ENCODE measurements around the gene CLK1. TPM values are rescaled to one million over a fixed set of nuclear protein-coding genes. Genes with fewer than 3 reads are reported as not detected.

CLK1 gene
- total and polyA plus RNA-seq, 2 of the 13 experiments (the other 11 are each of a cell fraction or from before 2014, with no cell fraction given): 66.6 to 101 TPM

DNA sequence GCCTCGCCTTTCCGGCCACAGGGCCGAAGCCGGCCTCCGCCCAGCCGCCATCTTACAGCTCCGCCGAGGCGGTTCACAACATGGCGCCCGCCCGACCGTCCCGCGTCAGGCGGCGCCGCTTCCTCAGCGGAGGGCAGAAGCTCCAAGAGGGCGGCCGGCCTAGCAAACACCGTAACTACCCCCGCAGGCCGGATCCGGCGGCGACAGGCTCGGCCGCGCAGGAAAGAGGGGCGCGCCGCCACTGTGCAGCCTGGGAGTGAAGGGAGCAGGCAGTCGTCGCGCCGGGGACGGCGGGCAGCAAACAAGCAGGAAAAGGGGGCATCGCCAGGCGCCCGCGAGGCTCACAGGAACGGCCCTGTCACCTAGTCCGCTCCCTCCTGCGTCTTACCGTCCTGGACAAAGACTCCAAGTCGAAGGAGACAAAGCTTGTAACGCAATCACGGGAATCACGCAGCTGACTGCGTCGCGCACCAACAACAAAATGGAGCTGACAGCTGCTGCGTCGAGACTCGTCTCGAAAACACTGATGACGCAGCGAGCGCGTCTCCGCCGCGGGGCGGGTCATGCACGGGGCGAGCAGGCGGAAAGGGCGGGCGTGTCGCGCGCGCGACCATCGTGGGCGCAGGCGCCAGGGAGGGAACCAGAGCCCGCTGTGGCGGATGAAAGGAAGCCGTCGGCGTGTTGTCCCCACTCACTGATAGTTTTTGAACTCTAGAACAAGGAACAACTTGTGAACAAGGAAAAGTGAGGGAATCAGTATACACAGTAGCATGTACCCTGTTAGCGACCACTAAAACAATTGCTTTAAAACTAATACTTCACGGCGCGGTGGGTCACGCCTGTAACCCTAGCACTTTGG lies at the start of gene CLK1 (continued):
- TF ChIP-seq KIAA2018 (CRISPR knock-in tag; IDR thresholded peaks at IDR 0.05; ENCODE audit: borderline replicate concordance) (peak; percentile 99), ZNF781 (CRISPR knock-in tag; IDR thresholded peaks at IDR 0.05; ENCODE audit: borderline replicate concordance, not compliant biosample characterization) (peak; percentile 93), RCOR2 (CRISPR knock-in tag; IDR thresholded peaks at IDR 0.05) (peak; percentile 61; the same call in 1 of the 2 replicates), ZFP1 (CRISPR knock-in tag; IDR thresholded peaks at IDR 0.05) (peak; percentile 62), RORA (CRISPR knock-in tag; IDR thresholded peaks at IDR 0.05) (no peak; the same call in 1 of the 2 replicates), ZNF207 (IDR thresholded peaks at IDR 0.05; ENCODE audit: borderline replicate concordance) (no peak), ZMYM3 (CRISPR knock-in tag; IDR thresholded peaks at IDR 0.05) (peak; percentile 41; the same call in 1 of the 2 replicates), MAFK (conservative IDR thresholded peaks at IDR 0.05 in 1 of 2, IDR thresholded peaks at IDR 0.05 in 1 of 2; ENCODE audit: low read length in 2 of 2) (peak; percentile 31 to 36; a peak in 2 of 4 replicates), ZNF572 (CRISPR knock-in tag; IDR thresholded peaks at IDR 0.05) (peak; percentile 96), ISL2 (CRISPR knock-in tag; IDR thresholded peaks at IDR 0.05) (peak; percentile 82), ZNF674 (CRISPR knock-in tag; IDR thresholded peaks at IDR 0.05; ENCODE audit: low read depth) (no peak), ZNF678 (CRISPR knock-in tag; IDR thresholded peaks at IDR 0.05) (peak; percentile 79), MAX (IDR thresholded peaks at IDR 0.05) (peak; percentile 88), RXRA (CRISPR knock-in tag; IDR thresholded peaks at IDR 0.05) (peak; percentile 96), KDM3A (CRISPR knock-in tag; IDR thresholded peaks at IDR 0.05; ENCODE audit: low read depth) (peak; percentile 92), TMF1 (CRISPR knock-in tag; IDR thresholded peaks at IDR 0.05; ENCODE audit: low read depth) (peak; percentile 86; the same call in 1 of the 2 replicates)
- TF ChIP-seq, protein P1, sequence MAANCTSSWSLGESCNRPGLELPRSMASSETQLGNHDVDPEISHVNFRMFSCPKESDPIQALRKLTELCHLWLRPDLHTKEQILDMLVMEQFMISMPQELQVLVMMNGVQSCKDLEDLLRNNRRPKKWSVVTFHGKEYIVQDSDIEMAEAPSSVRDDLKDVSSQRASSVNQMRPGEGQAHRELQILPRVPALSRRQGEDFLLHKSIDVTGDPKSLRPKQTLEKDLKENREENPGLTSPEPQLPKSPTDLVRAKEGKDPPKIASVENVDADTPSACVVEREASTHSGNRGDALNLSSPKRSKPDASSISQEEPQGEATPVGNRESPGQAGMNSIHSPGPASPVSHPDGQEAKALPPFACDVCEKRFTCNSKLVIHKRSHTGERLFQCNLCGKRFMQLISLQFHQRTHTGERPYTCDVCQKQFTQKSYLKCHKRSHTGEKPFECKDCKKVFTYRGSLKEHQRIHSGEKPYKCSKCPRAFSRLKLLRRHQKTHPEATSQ (CRISPR knock-in tag; IDR thresholded peaks at IDR 0.05; ENCODE audit: borderline replicate concordance): peak; percentile 60; the same call in 1 of the 2 replicates
- TF ChIP-seq, protein P2, sequence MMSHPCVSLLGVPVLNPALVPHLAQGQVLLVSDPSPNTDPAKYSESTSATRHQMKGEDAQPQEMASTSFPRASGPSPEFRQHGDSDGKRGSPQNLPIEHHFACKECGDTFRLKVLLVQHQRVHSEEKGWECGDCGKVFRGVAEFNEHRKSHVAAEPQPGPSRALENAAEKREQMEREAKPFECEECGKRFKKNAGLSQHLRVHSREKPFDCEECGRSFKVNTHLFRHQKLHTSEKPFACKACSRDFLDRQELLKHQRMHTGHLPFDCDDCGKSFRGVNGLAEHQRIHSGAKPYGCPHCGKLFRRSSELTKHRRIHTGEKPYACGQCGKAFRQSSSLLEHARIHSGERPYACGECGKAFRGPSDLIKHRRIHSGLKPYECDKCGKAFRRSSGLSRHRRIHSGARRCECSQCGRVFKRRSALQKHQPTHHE (CRISPR knock-in tag; IDR thresholded peaks at IDR 0.05; ENCODE audit: borderline replicate concordance): peak; percentile 96
